DND-41 (cell line): ENCODE results near the gene CCDC28B.

Experiments
- ATAC-seq: fragments of 200-7000 bp; cut with Tn5 transposase; 3 replicates; pipeline ENCODE4 v1.9.1; 2021; ENCODE audit warnings: low read depth; ENCODE audit not compliant: insufficient read depth
- DNase-seq: peaks from one replicate; pipeline ENCODE4 v3.0.0-alpha.2; 2020
- H2AFZ ChIP-seq: 2 replicates; pipeline ENCODE4 v1.6.0; 2012; ENCODE audit warnings: low read depth, low read length
- H3K27ac ChIP-seq: 2 replicates; pipeline ENCODE4 v1.5.1; 2012; ENCODE audit warnings: low read length, inconsistent platforms
- H3K27me3 ChIP-seq: fragments of 200-600 bp; sonication (generic); 2 replicates; pipeline ENCODE4 v1.6.0; 2012; ENCODE audit warnings: low read length, mild to moderate bottlenecking, inconsistent platforms; ENCODE audit not compliant: insufficient read depth, poor library complexity
- H3K36me3 ChIP-seq: 2 replicates; pipeline ENCODE4 v1.5.1; 2012; ENCODE audit warnings: low read length, inconsistent platforms; ENCODE audit not compliant: insufficient read depth
- H3K4me1 ChIP-seq: 2 replicates; pipeline ENCODE4 v1.5.1; 2012; ENCODE audit warnings: mild to moderate bottlenecking, low read length; ENCODE audit not compliant: insufficient read depth
- H3K4me2 ChIP-seq: 2 replicates; pipeline ENCODE4 v1.6.0; 2012; ENCODE audit warnings: mild to moderate bottlenecking, moderate library complexity, low read length, inconsistent platforms; ENCODE audit not compliant: insufficient read depth
- H3K4me3 ChIP-seq, 2 experiments: fragments of 200-600 bp in 1 of 2; shearing (Covaris generic) in 1 of 2; 2 replicates each; pipeline ENCODE4 v1.5.1; 2012 to 2016; ENCODE audit warnings: inconsistent platforms in 2 of 2, low read length in 2 of 2, mild to moderate bottlenecking in 2 of 2, low read depth in 1 of 2, moderate library complexity in 1 of 2
- H3K79me2 ChIP-seq: 2 replicates; pipeline ENCODE4 v1.6.0; 2012; ENCODE audit warnings: low read length, inconsistent platforms; ENCODE audit not compliant: insufficient read depth
- H3K9ac ChIP-seq: 2 replicates; pipeline ENCODE4 v1.6.0; 2012; ENCODE audit warnings: low read depth, mild to moderate bottlenecking, inconsistent platforms, low read length, moderate library complexity
- H3K9me3 ChIP-seq: 2 replicates; pipeline ENCODE4 v1.5.1; 2012; ENCODE audit warnings: low read length, moderate library complexity, mild to moderate bottlenecking, inconsistent platforms; ENCODE audit not compliant: insufficient read depth, severe bottlenecking
- H4K20me1 ChIP-seq: 2 replicates; pipeline ENCODE4 v1.6.0; 2012; ENCODE audit warnings: low read length; ENCODE audit not compliant: insufficient read depth
- CTCF ChIP-seq: IDR thresholded peaks from 2 replicates; pipeline ENCODE4 v1.5.1; 2012; ENCODE audit warnings: borderline replicate concordance, low read length, moderate library complexity, mild to moderate bottlenecking; ENCODE audit not compliant: poor library complexity, severe bottlenecking; ENCODE audit errors: extremely low read depth
- EZH2 ChIP-seq: IDR thresholded peaks from 3 replicates; pipeline ENCODE4 v1.6.1; 2012; ENCODE audit warnings: borderline replicate concordance, low read depth, mild to moderate bottlenecking, moderate library complexity, low read length, inconsistent platforms; ENCODE audit not compliant: severe bottlenecking

Gene CCDC28B

GRCh38 chr1:32208469-32208868 lies 8.1 kb downstream of the CCDC28B start:
- ATAC-seq (no peak), DNase-seq (no peak)
- Histone ChIP-seq H3K9ac (no peak overlapping the region), H3K9me3 (no peaks in the 10 kb centered on the region), H3K79me2 (peaks cover 14% of the 10 kb centered on the region), H3K4me3 (no peak overlapping the region), H3K27ac (no peak overlapping the region), H2AFZ (no peak overlapping the region), H4K20me1 (no peaks in the 10 kb centered on the region), H3K36me3 (peaks cover 21% of the 10 kb centered on the region), H3K4me2 (no peak overlapping the region), H3K27me3 (no peaks in the 10 kb centered on the region), H3K4me1 (peaks cover 25% of the 10 kb centered on the region)
- no peak for TF ChIP-seq EZH2
- no peak for TF ChIP-seq CTCF

GRCh38 chr1:32208891-32209328 lies 8.5 kb downstream of the CCDC28B start, which contains the start of gene DCDC2B:
TSS of gene DCDC2B (plus strand) at chr1:32209089. CDS start at chr1:32209094, 5 bp downstream.
- no peaks in the 10 kb centered on the region for H3K27me3 ChIP-seq
- H3K4me2 ChIP-seq: no peak within 1 kb of the TSS
- H3K27ac ChIP-seq: no peak within 1 kb of the TSS
- H2AFZ ChIP-seq: no peak within 1 kb of the TSS
- H3K9ac ChIP-seq: no peak within 1 kb of the TSS
- H3K79me2 ChIP-seq: peaks cover 14% of the 10 kb centered on the region
- H3K4me1 ChIP-seq: peaks cover 25% of the 10 kb centered on the region
- DNase-seq (peak; percentile 44), ATAC-seq (no peak)
- TF ChIP-seq EZH2 (no peak), CTCF (no peak)
- peaks cover 17% of the 10 kb centered on the region for H3K36me3 ChIP-seq
- no peak within 1 kb of the TSS for H3K4me3 ChIP-seq
- H3K9me3 ChIP-seq: no peaks in the 10 kb centered on the region
- H4K20me1 ChIP-seq: no peaks in the 10 kb centered on the region

- Histone ChIP-seq H3K4me2 (no peak overlapping the region), H3K27me3 (no peaks in the 10 kb centered on the region), H3K9ac (no peak overlapping the region), H4K20me1 (no peaks in the 10 kb centered on the region), H3K79me2 (peaks cover 4% of the 10 kb centered on the region), H3K9me3 (no peaks in the 10 kb centered on the region), H3K36me3 (peaks cover 34% of the 10 kb centered on the region), H3K27ac (peak overlapping the region; percentile 56; the same call in 1 of the 2 replicates), H3K4me3 (no peak overlapping the region), H2AFZ (no peak overlapping the region), H3K4me1 (peaks cover 5% of the 10 kb centered on the region)
- DNase-seq: peak; percentile 76
- peak; percentile 97 for ATAC-seq
- TF ChIP-seq EZH2 (no peak), CTCF (peak; percentile 92)
Observed at GRCh38 chr1:32215629-32216480, 15.5 kb downstream of the CCDC28B start.
